ENCODE results near the gene CORIN.
A peak's percentile ranks its signal among the peaks of the same experiment; 100 is the strongest.

CORIN gene

DNA sequence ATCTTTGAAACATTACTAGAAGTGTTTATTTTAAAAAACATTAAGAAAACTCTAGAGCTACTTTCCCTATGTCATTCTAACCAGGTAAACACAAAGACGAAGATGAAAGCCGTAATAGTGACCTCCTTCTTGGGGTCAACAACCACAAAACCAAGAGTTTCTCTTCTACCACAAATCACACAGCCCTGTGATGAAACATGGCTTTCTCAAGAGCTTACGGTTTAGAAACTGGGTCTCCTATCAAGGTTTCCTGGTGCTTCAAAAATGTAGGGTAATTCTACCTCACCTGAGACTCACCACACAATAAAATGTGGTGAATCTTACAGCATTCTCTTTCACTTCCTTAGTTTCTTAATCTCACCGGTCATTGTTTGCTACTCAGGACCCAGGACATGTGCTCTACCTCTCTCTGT is 50.9 kb downstream of the CORIN start:
- H2AFZ ChIP-seq (ENCODE audit: low read depth) = no peak overlapping the region
- H3K4me2 ChIP-seq = peak overlapping the region; percentile 35; the same call in 1 of the 2 replicates
- H3K4me3 ChIP-seq (IDR thresholded peaks at IDR 0.05; ENCODE audit: insufficient read depth, low read depth, low read length) = no peak overlapping the region
- H3K79me2 ChIP-seq (ENCODE audit: insufficient read depth, low read depth) = no peaks in the 10 kb centered on the region
- no peaks in the 10 kb centered on the region for H4K20me1 ChIP-seq (ENCODE audit: insufficient read depth)
- H3K36me3 ChIP-seq (ENCODE audit: insufficient read depth) = no peaks in the 10 kb centered on the region
- H3K4me1 ChIP-seq (ENCODE audit: low read depth, poor library complexity, severe bottlenecking) = peaks cover 20% of the 10 kb centered on the region
- no peak overlapping the region for H3K9ac ChIP-seq
- TF ChIP-seq, protein P1, sequence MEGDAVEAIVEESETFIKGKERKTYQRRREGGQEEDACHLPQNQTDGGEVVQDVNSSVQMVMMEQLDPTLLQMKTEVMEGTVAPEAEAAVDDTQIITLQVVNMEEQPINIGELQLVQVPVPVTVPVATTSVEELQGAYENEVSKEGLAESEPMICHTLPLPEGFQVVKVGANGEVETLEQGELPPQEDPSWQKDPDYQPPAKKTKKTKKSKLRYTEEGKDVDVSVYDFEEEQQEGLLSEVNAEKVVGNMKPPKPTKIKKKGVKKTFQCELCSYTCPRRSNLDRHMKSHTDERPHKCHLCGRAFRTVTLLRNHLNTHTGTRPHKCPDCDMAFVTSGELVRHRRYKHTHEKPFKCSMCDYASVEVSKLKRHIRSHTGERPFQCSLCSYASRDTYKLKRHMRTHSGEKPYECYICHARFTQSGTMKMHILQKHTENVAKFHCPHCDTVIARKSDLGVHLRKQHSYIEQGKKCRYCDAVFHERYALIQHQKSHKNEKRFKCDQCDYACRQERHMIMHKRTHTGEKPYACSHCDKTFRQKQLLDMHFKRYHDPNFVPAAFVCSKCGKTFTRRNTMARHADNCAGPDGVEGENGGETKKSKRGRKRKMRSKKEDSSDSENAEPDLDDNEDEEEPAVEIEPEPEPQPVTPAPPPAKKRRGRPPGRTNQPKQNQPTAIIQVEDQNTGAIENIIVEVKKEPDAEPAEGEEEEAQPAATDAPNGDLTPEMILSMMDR (conservative IDR thresholded peaks at IDR 0.05; ENCODE audit: low read depth, low read length) = no peak
- H3K27ac ChIP-seq = no peak overlapping the region
- H3K27me3 ChIP-seq (ENCODE audit: insufficient read depth, low read depth) = peaks cover 50% of the 10 kb centered on the region

DNA sequence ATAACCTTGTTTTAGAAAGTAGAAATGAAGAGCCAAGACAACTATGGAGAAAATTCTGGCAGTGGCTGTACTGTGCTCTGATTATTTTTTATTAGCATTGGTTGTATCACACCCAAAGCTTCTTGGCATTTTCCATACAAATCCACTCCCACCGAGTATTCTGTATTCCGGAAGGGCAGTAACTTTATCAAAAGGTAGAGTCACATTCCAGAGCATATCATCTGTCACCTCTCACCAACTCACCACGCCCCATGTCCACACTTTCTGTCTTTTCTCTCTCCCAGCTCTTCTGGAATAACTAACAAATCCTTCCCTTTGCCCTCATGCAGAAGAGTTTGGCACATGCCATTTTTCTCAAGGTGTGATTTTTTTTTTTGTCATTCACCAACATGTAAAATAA is 52.7 kb downstream of the CORIN start:
- Histone ChIP-seq H3K4me1 (ENCODE audit: low read depth, poor library complexity, severe bottlenecking) (peaks cover 20% of the 10 kb centered on the region), H3K27me3 (ENCODE audit: insufficient read depth, low read depth) (peaks cover 45% of the 10 kb centered on the region), H2AFZ (ENCODE audit: low read depth) (no peak overlapping the region), H3K4me3 (IDR thresholded peaks at IDR 0.05; ENCODE audit: insufficient read depth, low read depth, low read length) (no peak overlapping the region), H3K4me2 (no peak overlapping the region), H3K9ac (no peak overlapping the region), H4K20me1 (ENCODE audit: insufficient read depth) (no peaks in the 10 kb centered on the region), H3K79me2 (ENCODE audit: insufficient read depth, low read depth) (no peaks in the 10 kb centered on the region), H3K27ac (no peak overlapping the region), H3K36me3 (ENCODE audit: insufficient read depth) (no peaks in the 10 kb centered on the region)
- TF ChIP-seq, protein P1 (conservative IDR thresholded peaks at IDR 0.05; ENCODE audit: low read depth, low read length) = no peak

DNA sequence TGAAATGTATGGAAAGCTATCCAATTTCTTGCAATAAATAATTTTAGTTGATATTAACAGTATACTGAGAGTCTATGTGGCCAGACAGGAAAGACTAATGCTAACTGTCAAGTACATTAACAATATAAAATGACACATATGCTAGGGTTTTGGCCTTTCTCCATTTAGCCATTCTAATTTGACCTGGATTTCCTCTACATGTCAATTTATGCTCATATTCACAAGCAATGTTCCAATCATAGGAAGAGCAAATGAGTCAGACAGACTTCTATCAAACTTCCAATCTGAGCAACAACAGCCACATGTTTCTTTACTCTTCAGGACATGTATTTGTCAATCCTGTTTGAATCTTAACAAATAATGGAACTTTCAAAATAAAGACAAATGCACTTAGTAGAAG is 53.6 kb downstream of the CORIN start:
- H3K27ac ChIP-seq = no peak overlapping the region
- H3K79me2 ChIP-seq (ENCODE audit: insufficient read depth, low read depth) = no peaks in the 10 kb centered on the region
- no peak overlapping the region for H3K4me2 ChIP-seq
- no peak overlapping the region for H3K4me3 ChIP-seq (IDR thresholded peaks at IDR 0.05; ENCODE audit: insufficient read depth, low read depth, low read length)
- H2AFZ ChIP-seq (ENCODE audit: low read depth) = no peak overlapping the region
- no peak overlapping the region for H3K9ac ChIP-seq
- peaks cover 38% of the 10 kb centered on the region for H3K27me3 ChIP-seq (ENCODE audit: insufficient read depth, low read depth)
- TF ChIP-seq, protein P1 (conservative IDR thresholded peaks at IDR 0.05; ENCODE audit: low read depth, low read length) = no peak
- peaks cover 20% of the 10 kb centered on the region for H3K4me1 ChIP-seq (ENCODE audit: low read depth, poor library complexity, severe bottlenecking)
- no peaks in the 10 kb centered on the region for H4K20me1 ChIP-seq (ENCODE audit: insufficient read depth)
- H3K36me3 ChIP-seq (ENCODE audit: insufficient read depth) = no peaks in the 10 kb centered on the region

DNA sequence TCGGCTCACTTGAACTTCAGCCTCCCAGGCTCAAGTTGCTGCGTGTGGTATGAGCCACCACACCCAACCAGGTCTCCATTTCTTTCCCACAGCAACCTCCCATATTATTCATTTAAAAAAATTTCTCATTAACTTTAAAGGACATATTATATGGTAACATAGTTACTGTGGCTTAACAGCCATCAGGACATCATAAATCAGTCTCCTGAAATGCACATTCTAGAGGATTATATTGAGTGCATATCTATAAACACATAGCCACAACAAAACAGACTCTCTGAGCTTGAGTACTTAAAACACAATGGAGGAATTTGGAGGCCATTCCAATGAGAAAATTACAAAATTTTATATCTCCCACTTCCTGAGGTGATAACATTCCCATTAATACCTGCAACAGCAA is 61.5 kb downstream of the CORIN start:
- H2AFZ ChIP-seq (ENCODE audit: low read depth) = no peak overlapping the region
- H3K9ac ChIP-seq = no peak overlapping the region
- no peak overlapping the region for H3K4me3 ChIP-seq (IDR thresholded peaks at IDR 0.05; ENCODE audit: insufficient read depth, low read depth, low read length)
- no peaks in the 10 kb centered on the region for H4K20me1 ChIP-seq (ENCODE audit: insufficient read depth)
- no peaks in the 10 kb centered on the region for H3K4me1 ChIP-seq (ENCODE audit: low read depth, poor library complexity, severe bottlenecking)
- TF ChIP-seq, protein P1 (conservative IDR thresholded peaks at IDR 0.05; ENCODE audit: low read depth, low read length) = no peak
- H3K79me2 ChIP-seq (ENCODE audit: insufficient read depth, low read depth) = no peaks in the 10 kb centered on the region
- no peak overlapping the region for H3K4me2 ChIP-seq
- no peaks in the 10 kb centered on the region for H3K36me3 ChIP-seq (ENCODE audit: insufficient read depth)
- H3K27ac ChIP-seq = no peak overlapping the region
- no peaks in the 10 kb centered on the region for H3K27me3 ChIP-seq (ENCODE audit: insufficient read depth, low read depth)

Measured in KMS-11 (cell line).